ENCODE data around the gene GLP2R.
"Not testable (repeated sequence)": the region's sequence is repeated elsewhere in the genome, so short reads cannot be mapped to it uniquely, and the experiment has no call there.

The GLP2R gene

DNA sequence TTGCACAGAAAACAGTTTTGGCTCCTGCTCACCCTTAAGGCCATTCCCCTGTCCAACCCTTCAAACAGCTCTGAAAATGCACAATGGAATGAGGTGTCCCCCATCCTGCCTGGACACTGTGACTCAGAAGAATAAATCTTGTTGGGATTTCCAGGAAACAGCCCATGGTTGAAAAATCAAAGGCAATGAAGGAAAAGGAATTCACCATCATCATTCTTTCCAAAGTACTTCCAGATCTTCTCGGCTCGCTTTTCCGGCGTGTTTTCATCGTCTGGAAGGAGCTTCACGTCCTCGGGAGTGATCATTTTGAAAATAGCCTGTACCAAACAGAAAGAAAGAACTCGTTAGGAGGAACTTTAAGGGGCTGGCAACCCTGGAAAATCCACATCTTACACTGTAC is 75.1 kb downstream of the GLP2R start:
- no peak for DNase-seq

DNA sequence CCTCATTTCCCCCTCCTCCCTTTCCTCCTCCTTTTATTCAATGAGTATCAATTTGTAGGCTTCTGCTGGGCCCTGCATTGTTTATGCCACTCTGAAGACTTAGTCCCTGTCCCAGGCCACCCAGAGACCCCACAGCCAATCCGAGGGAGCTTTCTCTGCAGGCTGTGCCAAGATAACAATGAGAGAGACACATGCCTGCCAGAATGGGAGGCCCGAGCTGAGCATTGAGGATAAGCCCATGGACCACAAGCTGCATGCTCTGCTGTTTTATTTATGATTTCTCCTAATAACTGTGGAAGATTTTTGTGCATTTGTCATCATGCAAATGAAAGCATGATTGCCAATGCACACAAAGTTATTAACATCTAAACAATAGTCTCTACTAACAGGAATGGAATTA is 76.4 kb downstream of the GLP2R start:
- no peak for DNase-seq

DNA sequence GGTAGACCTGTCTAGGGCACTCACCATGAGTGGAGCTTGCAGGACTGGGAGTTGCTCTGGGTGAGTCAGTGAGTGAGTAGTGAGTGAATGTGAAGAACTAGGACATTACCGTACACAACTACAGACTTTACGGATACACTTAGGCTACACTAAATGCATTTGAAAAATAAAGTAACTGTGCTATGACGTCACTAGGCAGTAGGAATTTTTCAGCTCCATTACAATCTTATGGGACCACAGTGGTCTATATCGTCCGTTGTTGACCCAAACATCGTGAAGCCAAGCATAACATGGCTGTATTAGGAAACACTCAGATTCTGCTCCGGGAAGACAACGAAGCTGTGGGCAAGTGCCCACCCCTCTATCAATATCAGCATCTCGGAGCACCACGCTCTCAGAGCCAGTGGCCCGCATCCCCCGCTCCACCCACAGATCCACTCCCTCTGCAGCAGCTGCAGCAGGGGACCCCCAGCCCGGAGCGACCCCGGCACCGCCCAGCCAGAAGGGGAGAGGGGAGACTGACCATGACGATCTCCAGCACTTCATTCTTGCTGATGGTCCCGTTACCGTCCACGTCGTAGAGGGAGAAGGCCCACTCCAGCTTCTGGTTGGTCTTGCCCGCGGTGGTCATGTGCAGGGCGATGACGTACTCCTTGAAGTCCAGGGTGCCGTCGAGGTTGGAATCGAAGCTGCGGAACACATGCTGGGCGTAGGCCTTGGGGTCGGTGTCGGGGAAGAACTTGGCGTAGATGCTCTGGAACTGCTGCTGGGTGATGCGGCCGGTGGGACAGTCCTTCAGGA is 78.8 kb downstream of the GLP2R start:
- DNase-seq, result no peak

DNA sequence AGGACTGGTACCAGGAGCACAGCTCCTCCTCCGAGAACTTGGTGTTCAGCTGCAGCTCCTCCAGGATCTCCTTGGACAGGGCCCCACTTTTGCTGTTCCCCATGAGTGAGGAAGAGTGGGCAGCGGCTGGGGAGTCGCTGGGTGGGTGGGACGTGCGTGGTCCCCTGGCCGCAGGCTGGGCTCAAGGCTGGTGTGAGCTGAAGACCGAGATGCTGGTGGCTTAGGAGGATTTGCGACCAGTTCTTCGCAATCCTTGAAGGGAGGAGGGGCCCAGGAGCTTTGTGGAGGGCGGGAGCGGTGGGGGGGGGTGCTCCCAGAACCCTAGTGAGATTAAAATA is 79.3 kb downstream of the GLP2R start, which contains the start of gene RCVRN:
TSS of gene RCVRN (minus strand) at position 194 of the 338 bp plus-strand sequence. CDS start at position 103, 91 bp downstream.
- DNase-seq, result no peak

DNA sequence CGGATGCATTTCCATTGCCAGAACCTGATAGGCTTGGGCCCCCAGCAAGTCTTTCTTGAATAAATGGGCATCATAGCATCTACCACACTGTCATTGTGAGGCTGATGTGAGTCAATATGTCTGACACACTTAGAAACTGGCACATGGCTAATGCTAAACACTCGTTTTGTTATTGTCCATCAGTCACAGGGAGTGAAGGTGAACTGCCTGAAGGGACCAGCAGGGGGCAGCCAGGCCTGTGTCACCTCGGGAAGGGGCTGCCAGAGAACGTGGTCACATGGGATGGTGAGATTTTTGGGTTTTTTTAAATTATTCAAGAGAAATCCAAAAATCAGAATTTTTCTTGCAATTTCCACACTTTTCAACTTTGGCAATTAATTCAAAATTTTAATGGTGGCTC is 80.2 kb downstream of the GLP2R start:
- DNase-seq, result no peak

DNA sequence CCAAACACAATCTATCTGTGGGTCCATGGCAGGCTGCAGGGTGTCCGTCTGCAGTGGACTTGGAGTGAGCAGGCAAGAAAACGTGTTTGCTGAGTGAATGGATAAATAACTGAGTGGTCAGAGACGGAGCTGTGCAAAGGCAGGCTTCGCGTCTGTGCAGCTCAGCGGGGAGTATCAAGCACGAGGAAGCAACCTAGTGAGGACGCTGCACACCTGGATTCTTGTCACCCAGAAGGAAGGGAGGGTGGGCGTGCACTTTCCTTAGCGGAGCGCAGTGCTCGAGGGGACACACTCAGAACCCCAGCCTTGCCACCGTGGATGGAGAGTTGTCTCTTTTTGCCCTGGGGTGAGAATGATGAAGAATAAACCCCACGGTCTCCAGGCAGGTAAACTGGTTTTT is 80.9 kb downstream of the GLP2R start:
- no peak for DNase-seq

DNA sequence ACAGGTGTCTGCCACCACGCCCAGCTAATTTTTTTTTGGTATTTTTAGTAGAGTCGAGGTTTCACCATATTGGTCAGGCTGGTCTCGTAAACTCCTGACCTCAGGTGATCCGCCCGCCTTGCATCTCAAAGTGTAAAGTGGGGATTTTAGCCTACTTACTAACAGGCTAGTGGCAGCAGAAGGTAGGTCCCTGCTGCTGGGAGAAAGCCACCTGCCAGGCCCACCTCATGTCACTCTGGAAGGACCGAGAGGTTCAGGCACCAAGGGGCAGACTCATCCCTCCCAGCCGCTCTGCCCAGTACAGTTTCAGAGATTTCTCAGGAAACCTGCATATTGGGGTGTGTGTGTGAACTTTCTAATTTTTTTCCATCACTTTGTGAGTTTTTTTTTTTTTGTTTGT is 81.4 kb downstream of the GLP2R start:
- DNase-seq, result no peak

DNA sequence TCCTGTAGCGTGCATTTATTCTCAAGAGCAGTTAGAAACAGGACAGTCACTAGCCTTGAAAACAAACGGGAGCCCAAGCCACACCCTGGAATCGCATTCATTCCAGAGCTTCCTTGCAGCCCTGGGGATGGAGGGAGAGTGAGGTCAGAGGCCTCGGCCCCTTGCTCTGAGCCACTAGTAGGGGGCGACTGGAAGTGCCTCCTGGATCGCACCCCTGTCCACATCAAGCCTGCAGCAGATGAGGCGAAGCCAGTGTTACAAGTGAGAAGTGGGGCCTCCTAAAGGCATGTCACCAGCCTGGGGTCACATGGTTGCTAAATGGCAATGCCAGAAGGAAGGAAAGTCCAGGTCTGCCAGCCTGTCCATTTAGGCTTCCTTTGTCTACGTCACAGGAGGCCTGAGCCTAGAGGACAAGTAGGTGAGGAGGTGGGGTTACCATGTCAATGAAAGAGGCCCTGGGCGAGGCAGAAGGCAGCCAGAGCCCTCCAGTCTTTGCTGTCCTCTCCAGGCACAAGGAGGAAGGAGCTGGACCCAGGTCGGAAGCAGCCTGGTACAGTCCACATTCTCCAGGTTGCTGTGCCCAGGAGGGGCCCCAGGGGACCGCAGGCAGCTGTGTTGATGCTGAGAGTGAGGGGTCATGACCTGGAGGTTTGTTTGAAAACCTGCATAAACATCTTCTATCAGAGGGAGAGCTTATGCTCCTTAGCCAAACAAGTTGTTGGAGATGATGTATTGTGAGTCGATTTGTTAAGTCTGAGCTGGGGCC is 82.3 kb downstream of the GLP2R start:
- DNase-seq, result no peak

DNA sequence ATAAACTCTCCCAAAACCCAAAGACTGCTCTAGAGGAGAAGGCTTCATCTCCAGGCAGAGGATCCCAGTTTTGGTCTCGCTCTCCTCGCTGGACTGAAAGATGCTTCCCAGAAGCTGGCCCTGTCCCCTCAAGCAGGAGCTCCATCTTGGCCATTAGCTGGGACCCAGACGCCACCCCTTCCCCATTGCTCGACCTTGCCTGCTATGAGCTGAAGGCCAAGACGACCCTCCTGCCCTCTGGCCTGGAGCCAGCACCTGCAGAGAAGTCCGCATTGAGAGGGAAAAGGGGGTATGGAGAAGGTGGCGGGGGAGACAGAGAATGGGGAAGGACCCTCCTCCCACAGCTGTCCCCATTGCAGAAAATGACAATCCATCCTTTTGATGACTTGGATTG is 82.9 kb downstream of the GLP2R start:
- DNase-seq, result no peak

DNA sequence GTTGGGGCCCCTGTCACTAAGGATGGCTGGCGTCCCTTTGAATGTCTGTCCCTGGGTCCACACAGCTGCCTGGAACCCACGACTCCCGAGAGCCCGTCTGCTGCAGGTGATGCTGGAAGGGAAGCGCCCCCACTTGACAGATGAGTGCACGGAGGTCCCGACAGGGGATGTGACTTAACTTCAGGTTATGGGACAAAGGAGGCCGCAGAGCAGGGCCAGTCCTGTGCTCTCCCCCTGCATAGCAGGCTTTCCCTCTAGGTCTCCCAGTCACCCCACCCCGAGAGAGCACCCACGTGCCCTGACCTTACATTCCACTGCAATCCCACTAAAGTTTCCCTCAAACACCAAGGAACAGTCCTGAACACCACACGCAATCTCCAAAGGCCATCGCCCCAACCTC is 85.4 kb downstream of the GLP2R start:
- DNase-seq, result no peak

DNA sequence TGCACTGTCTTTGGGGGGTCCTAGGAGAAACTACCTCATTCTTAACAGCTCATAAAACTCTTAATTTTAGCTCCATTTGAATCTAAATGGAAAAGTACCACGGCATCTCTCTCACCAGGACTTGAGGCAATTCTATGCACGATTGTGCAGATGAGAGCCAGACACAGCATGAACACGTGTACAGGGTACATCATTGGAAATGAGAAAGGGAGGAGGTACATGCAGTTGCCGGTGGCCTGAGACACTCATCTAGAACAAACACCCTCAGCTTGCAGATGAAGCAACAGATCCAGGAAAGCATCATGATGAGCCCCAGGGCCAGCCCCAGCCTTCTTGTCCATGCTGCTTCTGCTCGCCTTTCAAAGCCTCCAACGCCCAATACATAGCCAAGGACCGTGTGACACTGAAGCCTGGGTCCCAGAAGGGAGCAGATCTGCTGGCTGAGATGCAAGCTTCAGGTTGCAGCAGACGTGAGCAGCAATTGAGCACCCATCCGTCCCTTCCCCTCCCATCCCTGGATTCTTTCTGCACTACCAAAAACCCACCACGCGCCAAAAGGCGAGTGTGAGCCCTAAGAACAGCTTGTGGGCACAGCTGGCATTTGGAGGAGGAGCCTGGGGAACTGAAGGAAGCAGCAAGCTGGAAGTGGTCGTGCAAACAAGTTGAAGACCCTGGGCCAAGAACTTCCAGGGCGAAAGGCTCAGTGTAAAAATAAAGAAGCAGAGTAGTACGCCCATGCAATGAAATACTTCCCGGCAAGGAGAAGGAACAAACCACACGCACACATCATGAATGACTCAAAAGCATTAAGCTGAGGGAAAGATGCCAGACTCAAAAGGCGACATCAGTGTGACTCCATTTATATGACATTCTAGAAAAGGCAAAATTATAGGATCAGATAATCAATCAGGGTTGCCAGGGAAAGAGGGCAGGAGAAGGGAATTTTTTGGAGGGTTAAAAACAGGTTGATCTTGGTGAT is 86.7 kb downstream of the GLP2R start:
- DNase-seq, result no peak

DNA sequence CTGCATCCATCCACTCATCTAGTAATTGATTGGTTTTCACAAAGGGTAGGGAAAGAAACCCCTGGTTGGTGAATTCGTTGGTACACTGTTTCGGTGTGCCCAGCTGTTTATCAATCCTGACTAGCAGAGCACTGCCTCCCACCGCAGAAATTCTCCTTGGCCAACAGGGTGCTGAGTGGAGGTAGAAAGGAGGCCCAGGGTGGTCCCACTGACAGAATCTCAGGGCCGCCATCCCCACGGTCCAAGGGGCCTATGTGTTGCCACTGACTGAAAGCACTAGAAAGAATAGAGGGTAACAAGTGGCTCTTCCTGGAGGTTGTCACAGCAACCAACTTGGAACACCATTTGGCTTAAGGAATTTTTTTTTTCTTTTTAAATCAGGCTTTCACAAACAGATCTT is 87.8 kb downstream of the GLP2R start:
- DNase-seq, result no peak

DNA sequence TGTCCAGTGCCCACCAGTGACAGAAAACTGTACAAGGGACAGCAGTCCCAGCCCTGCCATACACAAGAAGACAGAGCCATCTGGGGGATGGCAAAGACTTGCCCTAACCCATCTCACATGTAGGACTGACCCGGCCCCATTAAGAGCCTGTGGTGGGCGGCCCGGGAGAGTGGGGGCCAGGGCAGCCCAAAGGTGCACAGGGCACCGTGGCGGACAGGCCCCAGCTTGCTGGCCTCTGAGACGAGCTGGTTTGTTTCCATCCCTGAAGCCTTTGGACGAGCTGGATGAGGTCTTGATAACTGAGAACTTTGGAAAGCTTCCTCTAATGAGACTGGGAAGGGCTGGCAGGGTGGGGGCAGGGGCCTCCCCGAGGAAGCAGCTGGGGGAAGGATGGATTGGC is 90.4 kb downstream of the GLP2R start:
- no peak for DNase-seq

DNA sequence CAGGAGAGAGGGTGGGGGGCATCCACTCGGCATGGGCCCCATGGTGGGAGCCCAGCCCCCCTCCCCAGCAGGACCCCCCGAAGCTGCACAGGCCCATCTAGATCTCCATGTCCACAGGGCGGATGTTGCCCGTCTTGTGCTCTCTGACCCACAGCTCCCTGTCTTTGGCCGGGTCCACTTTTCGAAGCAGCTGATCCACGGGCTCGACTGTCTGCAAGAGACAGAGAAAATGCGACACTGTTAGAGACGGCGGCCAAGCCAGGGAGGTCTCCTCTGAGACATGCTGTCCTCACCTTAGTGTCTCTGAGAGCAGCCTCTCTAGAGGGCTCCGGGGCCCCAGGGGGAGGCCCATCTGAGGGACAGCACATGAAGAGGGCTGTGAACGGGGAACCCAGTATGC is 91.4 kb downstream of the GLP2R start:
- DNase-seq, result no peak

DNA sequence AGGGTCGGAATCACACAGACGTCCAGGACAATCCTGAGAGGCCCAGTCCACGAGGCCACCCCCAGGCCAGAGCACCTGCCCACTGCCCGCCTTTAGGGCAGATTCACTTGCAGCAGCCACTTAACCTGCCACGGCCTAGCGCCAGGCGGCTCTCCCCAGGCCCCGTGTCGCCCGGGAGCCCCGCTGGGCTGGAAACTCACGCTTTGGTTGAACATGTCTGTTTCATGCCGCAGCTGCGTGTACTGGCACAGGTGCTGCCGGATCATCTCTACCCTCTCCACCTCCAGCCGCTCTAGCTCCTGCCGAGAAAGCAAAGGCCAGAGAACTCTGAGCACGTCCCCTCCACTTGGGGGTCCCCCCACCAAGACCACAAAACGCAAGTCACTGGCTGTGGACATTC is 92.1 kb downstream of the GLP2R start:
- no peak for DNase-seq

DNA sequence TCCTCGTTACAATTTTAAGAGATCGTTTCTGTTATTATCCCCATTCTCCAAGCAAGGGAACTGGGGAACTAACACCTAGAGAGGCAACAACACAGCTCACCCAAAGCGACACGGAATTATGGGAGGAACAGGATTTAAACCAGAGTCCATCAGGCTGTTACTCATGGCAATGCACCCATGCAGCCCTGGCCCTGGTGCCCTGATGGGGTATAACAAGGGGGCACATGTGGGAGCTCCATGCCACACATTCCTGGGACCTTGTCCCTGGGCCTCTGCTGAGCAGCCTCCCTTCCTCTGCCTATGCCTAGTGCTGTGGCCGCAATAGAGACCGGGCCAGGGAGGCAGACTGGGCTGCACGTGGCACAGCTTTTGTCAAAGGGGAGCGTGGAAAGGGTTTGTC is 92.6 kb downstream of the GLP2R start:
- no peak for DNase-seq

DNA sequence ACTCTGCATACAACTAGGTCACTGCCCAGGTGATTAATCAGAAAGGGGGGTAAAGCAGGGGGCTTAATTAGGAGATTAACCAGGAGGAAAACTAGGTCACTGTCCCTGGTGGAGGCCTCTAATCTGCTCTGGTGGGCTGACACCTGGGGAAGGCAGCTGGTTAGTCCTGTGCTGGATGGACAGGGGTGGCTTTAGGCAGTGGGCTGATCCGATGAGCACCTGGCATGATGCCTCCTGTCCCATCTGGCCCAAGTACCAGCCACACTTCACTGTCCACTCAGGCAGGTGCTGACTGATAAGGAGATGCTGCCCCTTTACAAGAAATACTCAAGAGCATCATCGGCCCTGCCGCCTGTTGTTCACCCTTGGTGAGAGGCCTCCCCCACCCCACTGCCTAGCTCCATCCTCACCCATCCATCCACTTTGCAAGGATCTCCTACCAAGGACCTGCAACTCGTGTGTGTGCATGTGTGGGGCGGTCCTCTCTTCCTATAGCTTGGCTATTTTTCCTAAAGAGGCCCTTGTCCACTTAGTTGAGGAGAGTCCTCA is 93.2 kb downstream of the GLP2R start:
- no peak for DNase-seq

DNA sequence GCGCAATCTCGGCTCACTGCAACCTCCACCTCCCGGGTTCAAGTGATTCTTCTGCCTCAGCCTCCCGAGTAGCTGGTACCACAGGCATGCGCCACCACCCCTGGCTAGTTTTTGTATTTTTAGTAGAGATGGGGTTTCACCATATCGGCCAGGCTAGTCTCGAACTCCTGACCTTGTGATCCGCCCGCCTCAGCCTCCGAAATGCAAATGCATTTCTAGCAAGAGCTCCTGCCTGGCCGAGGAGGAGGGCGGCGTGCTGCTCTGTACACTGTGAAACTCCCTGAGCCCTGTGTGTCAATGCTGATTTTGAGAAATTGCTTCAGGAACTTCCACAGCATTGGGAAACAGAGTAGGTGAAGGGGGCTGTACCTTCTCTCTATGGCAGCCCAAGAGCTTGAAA is 95.5 kb downstream of the GLP2R start:
- not testable (repeated sequence) for DNase-seq

DNA sequence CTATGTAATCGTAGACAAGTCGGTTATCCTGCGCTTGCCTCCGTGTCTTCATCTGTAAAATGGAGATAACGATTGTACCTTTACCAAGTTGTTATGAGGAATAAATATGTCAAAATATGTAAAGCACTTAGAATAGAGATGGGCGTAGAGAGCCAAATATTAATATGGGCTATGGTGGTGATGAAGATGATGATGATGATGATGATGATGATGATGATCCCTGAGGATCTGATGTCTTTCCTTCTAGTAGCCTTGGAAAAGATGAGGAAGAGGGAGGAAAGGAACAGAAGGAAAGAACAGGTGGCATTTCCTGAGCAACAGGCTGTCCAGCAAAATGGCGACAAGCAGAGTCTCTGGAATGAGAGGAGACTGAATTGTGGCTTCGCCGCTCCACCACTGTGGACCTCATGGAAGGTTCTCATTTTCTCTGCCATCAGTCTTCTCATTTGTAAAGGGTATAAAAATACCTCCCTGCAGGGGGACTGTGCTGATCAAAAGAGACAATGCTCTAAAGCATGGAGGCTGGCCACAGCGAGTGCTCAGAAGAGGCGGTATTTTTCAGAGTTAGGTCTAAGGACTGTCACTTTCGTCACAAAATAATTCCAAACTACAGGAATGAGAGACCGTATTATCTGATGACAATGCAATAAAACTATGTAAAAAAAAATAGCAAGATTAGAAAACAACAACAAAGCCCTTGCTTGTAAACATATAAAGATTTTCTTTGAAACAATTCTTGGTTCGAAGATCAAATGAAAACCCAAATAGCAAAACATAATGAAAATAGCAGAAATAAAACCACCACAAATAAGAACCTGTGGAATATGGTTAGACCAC is 96.5 kb downstream of the GLP2R start:
- no peak for DNase-seq

DNA sequence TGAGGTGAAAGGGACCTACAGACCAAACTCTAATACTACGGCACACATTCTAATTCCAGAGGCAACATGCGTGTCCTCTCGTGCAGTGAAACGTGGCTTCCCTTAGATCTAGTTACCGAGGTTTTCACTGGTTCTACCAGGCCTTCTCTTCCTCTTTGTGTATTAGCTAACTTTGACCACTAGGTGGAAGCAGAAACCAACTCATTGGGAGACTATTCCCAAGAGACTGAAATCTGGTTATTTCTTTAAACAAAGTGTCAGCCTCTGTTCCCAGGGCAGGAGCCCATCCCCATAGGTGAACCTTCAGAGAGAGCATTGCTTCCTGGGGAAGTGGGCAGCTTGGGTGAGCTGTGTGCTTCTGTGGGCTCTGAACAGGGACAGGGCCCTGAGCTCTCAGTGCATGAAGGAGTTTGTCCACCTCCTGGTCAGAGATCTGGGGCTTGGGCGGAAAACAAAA is 99.0 kb downstream of the GLP2R start:
- DNase-seq, result no peak

DNA sequence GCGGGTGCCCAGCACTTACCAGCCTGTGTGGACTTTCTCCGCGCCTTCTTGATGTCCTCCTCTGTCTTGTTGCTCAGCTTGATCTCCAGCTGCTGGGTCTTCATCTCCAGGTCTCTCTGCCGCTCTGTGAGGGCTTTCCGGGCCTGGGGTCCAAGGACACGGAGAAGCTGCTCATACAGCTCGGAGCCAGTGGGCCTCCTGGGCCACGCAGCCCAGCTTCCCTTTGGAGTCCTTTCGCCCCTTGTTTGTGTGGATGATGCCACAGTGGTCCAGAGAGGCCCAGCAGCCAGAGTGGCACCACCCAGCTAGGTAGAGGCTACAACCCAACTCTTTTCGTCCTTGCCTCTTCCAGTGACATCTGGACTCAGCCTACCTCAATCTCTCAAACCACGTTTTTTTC is 99.7 kb downstream of the GLP2R start:
- no peak for DNase-seq

Measured in stimulated activated CD4-positive, alpha-beta T cell treated with anti-CD3 and anti-CD28 coated beads, Interleukin-4, amount 100 ng/mL, for 4 hours (primary cell).